K562 (cell line): ENCODE measurements around the gene SPPL2C. TPM values are rescaled to one million over a fixed set of nuclear protein-coding genes. Genes with fewer than 3 reads are reported as not detected.

ENCODE experiments used
- ATAC-seq: fragments of 200-7000 bp; cut with Tn5 transposase; 3 replicates; pipeline ENCODE4 v1.9.1; 2020; ENCODE audit warnings: moderate library complexity
- BruUV-seq: library from RNA; stranded (reverse); fragments of 400-500 nt; replicated peaks from 2 replicates; lab custom pipeline; 2021; lab: Mats Ljungman, UMichigan
- CTCF ChIA-PET: fragments of 300-600 bp; formaldehyde crosslinking; extraction: SDS; loops from one replicate; lab custom pipeline; 2021; ENCODE audit warnings: low intra/inter-chr PET ratio; lab: Yijun Ruan, JAX
- POLR2A ChIA-PET: fragments of 300-600, 350-650 bp; sonication (Branson Sonifier 250); formaldehyde crosslinking; extraction: SDS; loops from one replicate; lab custom pipeline; 2021; ENCODE audit warnings: antibody characterized with exemption, inconsistent platforms; lab: Yijun Ruan, JAX
- DNase-seq, 4 experiments: peaks; one replicate each; pipeline versions ENCODE4 v3.0.0 to v3.0.0-alpha.2; 2011 to 2018; ENCODE audit warnings: low spot score in 3 of 4, mixed read lengths in 3 of 4; ENCODE audit errors: extremely low read depth in 1 of 4
- FAIRE-seq: peaks from 2 replicates; lab custom pipeline; 2011; peaks lifted over from hg19 to GRCh38; lab: Jason Lieb, UNC
- H2AFZ ChIP-seq: 2 replicates; pipeline ENCODE4 v1.6.0; 2011; ENCODE audit warnings: low read depth, low read length, control low read depth, inconsistent platforms
- H3K27ac ChIP-seq: fragments of 200-600 bp; 3 replicates; pipeline ENCODE4 v1.8.0; 2011; ENCODE audit warnings: low read depth, mild to moderate bottlenecking, control low read depth, inconsistent platforms, low read length, moderate library complexity, mixed read lengths; ENCODE audit errors: extremely low read depth
- H3K27me3 ChIP-seq, 2 experiments: fragments of 300-600 bp in 1 of 2; 2 replicates in 1 of 2; 3 replicates in 1 of 2; pipeline versions ENCODE4 v1.6.0 to v1.8.0; 2011; ENCODE audit warnings: inconsistent platforms in 2 of 2, low read length in 2 of 2, mild to moderate bottlenecking in 1 of 2, mixed read lengths in 1 of 2, moderate library complexity in 1 of 2; ENCODE audit not compliant: control insufficient read depth in 2 of 2, insufficient read depth in 2 of 2
- H3K36me3 ChIP-seq: fragments of 300-600 bp; 3 replicates; pipeline ENCODE4 v1.8.0; 2011; ENCODE audit warnings: mild to moderate bottlenecking, low read length, inconsistent platforms; ENCODE audit not compliant: control insufficient read depth, insufficient read depth
- H3K4me1 ChIP-seq, 2 experiments: fragments of 200-600 bp in 1 of 2; replicated peaks in 1 of 2; 2 replicates in 1 of 2; 3 replicates in 1 of 2; pipeline versions ENCODE4 v1.5.1 to v1.8.0; 2011; ENCODE audit warnings: inconsistent platforms in 2 of 2, low read length in 2 of 2, mild to moderate bottlenecking in 1 of 2, mixed read lengths in 1 of 2, moderate library complexity in 1 of 2; ENCODE audit not compliant: control insufficient read depth in 2 of 2, insufficient read depth in 2 of 2
- H3K4me2 ChIP-seq: 2 replicates; pipeline ENCODE4 v1.6.1; 2011; ENCODE audit warnings: low read length, control low read depth, inconsistent platforms, mixed read lengths; ENCODE audit not compliant: insufficient read depth
- H3K4me3 ChIP-seq: fragments of 200-600 bp; sonication (generic), shearing (Covaris generic); 2 replicates; pipeline ENCODE4 v1.5.1; 2016; ENCODE audit warnings: control low read depth, inconsistent platforms
- H3K79me2 ChIP-seq: fragments of 200-600 bp; 3 replicates; pipeline ENCODE4 v1.8.0; 2011; ENCODE audit warnings: low read length, inconsistent platforms; ENCODE audit not compliant: control insufficient read depth, insufficient read depth
- H3K9ac ChIP-seq, 2 experiments: 2 replicates each; pipeline versions ENCODE4 v1.6.0 to v1.6.1; 2011; ENCODE audit warnings: low read depth in 2 of 2, low read length in 2 of 2, control low read depth in 1 of 2, inconsistent platforms in 1 of 2, mild to moderate bottlenecking in 1 of 2, mixed read lengths in 1 of 2; ENCODE audit not compliant: insufficient read depth in 1 of 2
- H3K9me1 ChIP-seq: one replicate; pipeline ENCODE4 v1.6.0; 2011; ENCODE audit warnings: inconsistent platforms, mild to moderate bottlenecking, low read length, moderate library complexity; ENCODE audit not compliant: control insufficient read depth, insufficient read depth
- H3K9me3 ChIP-seq: replicated peaks from 2 replicates; pipeline ENCODE4 v1.5.1; 2011; ENCODE audit warnings: low read depth, low read length, inconsistent platforms; ENCODE audit not compliant: control insufficient read depth, insufficient read depth
- H4K20me1 ChIP-seq: replicated peaks from 2 replicates; pipeline ENCODE4 v1.6.1; 2011; ENCODE audit warnings: low read length, inconsistent platforms, mixed read lengths; ENCODE audit not compliant: control insufficient read depth, insufficient read depth
- ATF4 ChIP-seq: fragments of 450-650 bp; formaldehyde crosslinking; IDR thresholded peaks from 2 replicates; pipeline ENCODE4 v1.4.0; 2022; ENCODE audit warnings: mild to moderate bottlenecking, moderate library complexity
- CREBBP ChIP-seq: IDR thresholded peaks from one replicate; pipeline ENCODE4 v1.6.1; 2012; ENCODE audit warnings: low read depth, mild to moderate bottlenecking, control low read depth, inconsistent platforms, low read length
- ELF2 ChIP-seq: fragments of 250-450 bp; sonication (Bioruptor Pico); IDR thresholded peaks from 2 replicates; pipeline ENCODE4 v1.5.0; 2021; ENCODE audit warnings: mild to moderate bottlenecking
- FOXK2 ChIP-seq, 2 experiments: fragments of 450-650 bp; IDR thresholded peaks in 1 of 2; conservative IDR thresholded peaks in 1 of 2; 2 replicates each; pipeline ENCODE4 v1.6.1; 2016; ENCODE audit warnings: low read depth in 2 of 2, mild to moderate bottlenecking in 1 of 2
- MED1 ChIP-seq: sonication (generic); formaldehyde crosslinking; IDR thresholded peaks from 2 replicates; pipeline ENCODE4 v1.8.1; 2023; ENCODE audit warnings: missing genetic modification reagents, borderline replicate concordance
- MXI1 ChIP-seq: IDR thresholded peaks from 2 replicates; pipeline ENCODE4 v1.6.1; 2011; ENCODE audit warnings: low read depth, mild to moderate bottlenecking, improper control_type of control experiment, low read length
- NR0B1 ChIP-seq: fragments of 450-650 bp; IDR thresholded peaks from one replicate; pipeline ENCODE4 v1.6.1; 2018; ENCODE audit warnings: mild to moderate bottlenecking, moderate library complexity; ENCODE audit not compliant: partially characterized antibody
- PKNOX1 ChIP-seq: fragments of 450-650 bp; IDR thresholded peaks from 2 replicates; pipeline ENCODE4 v1.6.1; 2016
- POLR2H ChIP-seq: IDR thresholded peaks from 2 replicates; pipeline ENCODE4 v1.6.1; 2016; ENCODE audit warnings: missing genetic modification characterization, low read depth, mild to moderate bottlenecking, control low read depth, missing compliant biosample characterization, moderate library complexity
- SIN3A ChIP-seq, 2 experiments: fragments of 150-350 bp in 1 of 2; IDR thresholded peaks; 2 replicates each; pipeline ENCODE4 v1.6.1; 2011 to 2016; ENCODE audit warnings: borderline replicate concordance in 2 of 2, low read depth in 2 of 2, low read length in 2 of 2, mild to moderate bottlenecking in 2 of 2, moderate library complexity in 2 of 2; ENCODE audit not compliant: control insufficient read depth in 1 of 2
- SMC3 ChIP-seq: conservative IDR thresholded peaks from 2 replicates; pipeline ENCODE4 v1.6.1; 2011; ENCODE audit warnings: low read depth, low read length, improper control_type of control experiment; ENCODE audit not compliant: insufficient read depth
- TCF15 ChIP-seq: fragments of 250-450 bp; sonication (Bioruptor Pico); IDR thresholded peaks from 2 replicates; pipeline ENCODE4 v1.8.0; 2022; ENCODE audit warnings: moderate library complexity, mild to moderate bottlenecking, inconsistent platforms
- TCF7 ChIP-seq: sonication (generic); IDR thresholded peaks from 2 replicates; pipeline ENCODE4 v1.6.1; 2016; ENCODE audit warnings: antibody characterized with exemption, borderline replicate concordance
- TEAD2 ChIP-seq: fragments of 450-650 bp; IDR thresholded peaks from 2 replicates; pipeline ENCODE4 v1.6.1; 2016; ENCODE audit warnings: missing genetic modification characterization, control low read depth, missing compliant biosample characterization
- ZC3H11A ChIP-seq: IDR thresholded peaks from 2 replicates; pipeline ENCODE4 v1.6.1; 2012; ENCODE audit warnings: low read depth, low read length, improper control_type of control experiment
- ZNF316 ChIP-seq: fragments of 450-650 bp; IDR thresholded peaks from 2 replicates; pipeline ENCODE4 v1.6.1; 2016
- ZNF408 ChIP-seq: fragments of 250-450 bp; sonication (Bioruptor Pico); IDR thresholded peaks from 2 replicates; pipeline ENCODE4 v1.4.0; 2020; ENCODE audit warnings: low read depth, mild to moderate bottlenecking, moderate library complexity
- WGBS: fragments of 100-300 bp; shearing (Covaris generic); methylation state at CpG from one replicate; pipeline ENCODE4 v1.1.6; 2016; ENCODE audit warnings: low coverage, mixed read lengths; ENCODE audit not compliant: insufficient coverage; ENCODE audit errors: missing lambda C conversion rate; 5-methylcytosine and 5-hydroxymethylcytosine counted together
- in situ Hi-C: fragments of 300-500 bp; cut with MboI; formaldehyde crosslinking; loops from 4 replicates; pipeline ENCODE4 v1.15.0; 2018; ENCODE audit warnings: inconsistent platforms, mixed read lengths
- intact Hi-C: fragments of 100-400 bp; cut with micrococcal nuclease; formaldehyde crosslinking; loops from 2 replicates; pipeline ENCODE4 v1.14.2; 2022
- polyA plus RNA-seq, 8 experiments: library from polyadenylated mRNA; depleted of rRNA in 4 of 8; stranded (reverse) in 5 of 8; unstranded in 3 of 8; fragments of >200 nt; fragmentation: Nextera tagmentation in 2 of 8; fragmentation: Illumina TruSeq in 1 of 8; extraction: Ambion mirVana in 2 of 8; extraction: Trizol in 1 of 8; gene quantifications; 2 replicates each; pipeline versions ENCODE4 v1.2.1 to v1.2.3, GENCODE V29; 2011 to 2014; ENCODE audit warnings: inconsistent platforms in 1 of 8, missing spikeins in 1 of 8
- total RNA-seq, 7 experiments: library from RNA; depleted of rRNA in 6 of 7; stranded (reverse); fragments of >200 nt in 6 of 7; fragmentation: Illumina TruSeq in 2 of 7; extraction: Trizol in 2 of 7; gene quantifications; 2 replicates each; pipeline versions ENCODE4 v1.2.1 to v1.2.3, GENCODE V29; 2011 to 2021; ENCODE audit warnings: low replicate concordance in 1 of 7

SPPL2C gene
- total and polyA plus RNA-seq, 9 of the 15 experiments (the other 6 are each of a cell fraction or from before 2014, with no cell fraction given): not detected

- Histone ChIP-seq H3K27ac (no peak overlapping the region), H3K36me3 (no peaks in the 10 kb centered on the region), H3K9me1 (no peaks in the 10 kb centered on the region), H3K79me2 (no peaks in the 10 kb centered on the region), H3K27me3 (peaks cover 22 to 57% of the 10 kb centered on the region in 2 experiments; a peak in 4 of 5 replicates), H3K4me2 (no peak overlapping the region), H3K9ac (no peak overlapping the region; a peak in 1 of 4 replicates), H4K20me1 (0 out of 2 replicates have a peak, but pooled peaks cover 5% of the 10 kb centered on the region), H3K9me3 (peaks cover 4% of the 10 kb centered on the region), H2AFZ (no peak overlapping the region), H3K4me1 (peaks cover 5 to 38% of the 10 kb centered on the region in 2 experiments; a peak in 3 of 5 replicates), H3K4me3 (no peak overlapping the region)
- ChIA-PET POLR2A (no interaction called here), CTCF (no interaction called here)
- WGBS: 13% methylated on average over 30 of the region's 63 CpGs
- in situ Hi-C loops: no loop called here
- FAIRE-seq: no peak
- ATAC-seq: no peak
- BruUV-seq: no TSS peak
- DNase-seq: no peak
- intact Hi-C loops: loop anchor here (5.0 kb wide), 1 partner anchor 47 kb away; no protein-coding TSS in a partner anchor
- TF ChIP-seq POLR2H (tag) (no peak), MXI1 (no peak), PKNOX1 (no peak), TEAD2 (no peak), TCF15 (CRISPR knock-in tag) (no peak), SMC3 (no peak), SIN3A (IDR thresholded peaks at IDR 0.05; ENCODE audit: borderline replicate concordance in 2 of 2, control insufficient read depth in 1 of 2, low read depth in 2 of 2, low read length in 2 of 2) (no peak), TCF7 (no peak), ZC3H11A (no peak), ZNF316 (no peak), ATF4 (CRISPR knock-in tag) (no peak), FOXK2 (conservative IDR thresholded peaks at IDR 0.05 in 1 of 2, IDR thresholded peaks at IDR 0.05 in 1 of 2; ENCODE audit: low read depth in 2 of 2) (no peak), NR0B1 (no peak), ZNF408 (no peak), CREBBP (no peak), ELF2 (CRISPR knock-in tag) (no peak), MED1 (no peak)
These were observed 50.8 kb downstream of the SPPL2C start for GRCh38 chr17:45895304-45895968.
